Activated CD4-positive, alpha-beta T cell treated with anti-CD3 and anti-CD28 coated beads, Interleukin-2, amount 10 ng/mL, durations not matched to agents 24 days and 14 days (primary cell): ENCODE data around the gene RNF135. TPM values are rescaled to one million over a fixed set of nuclear protein-coding genes. Genes with fewer than 3 reads are reported as not detected.
"Not testable (repeated sequence)": the region's sequence is repeated elsewhere in the genome, so short reads cannot be mapped to it uniquely, and the experiment has no call there.

Experiments used
- DNase-seq: peaks from one replicate; pipeline ENCODE4 v3.0.0; 2022
- H3K27ac Mint-ChIP-seq: one replicate; pipeline ENCODE4 v1.8.0; 2022; ENCODE audit warnings: mild to moderate bottlenecking, mixed read lengths
- H3K27me3 Mint-ChIP-seq: one replicate; pipeline ENCODE4 v1.8.0; 2022; ENCODE audit warnings: mixed read lengths
- H3K36me3 Mint-ChIP-seq: one replicate; pipeline ENCODE4 v1.8.0; 2022; ENCODE audit warnings: low read depth, mild to moderate bottlenecking, mixed read lengths
- H3K4me1 Mint-ChIP-seq: one replicate; pipeline ENCODE4 v1.8.0; 2021; ENCODE audit warnings: mixed read lengths
- H3K4me3 Mint-ChIP-seq: one replicate; pipeline ENCODE4 v1.8.0; 2022; ENCODE audit warnings: mild to moderate bottlenecking, moderate library complexity, mixed read lengths
- H3K9me3 Mint-ChIP-seq: one replicate; pipeline ENCODE4 v1.8.0; 2021; ENCODE audit warnings: mixed read lengths
- intact Hi-C: fragments of 100-400 bp; cut with micrococcal nuclease; formaldehyde crosslinking; loops from one replicate; pipeline ENCODE4 v1.15.1; 2023
- total RNA-seq: library from RNA; stranded (reverse); gene quantifications from 2 replicates; pipeline ENCODE4 v1.2.3, GENCODE V29; 2022

The RNF135 gene, protein sequence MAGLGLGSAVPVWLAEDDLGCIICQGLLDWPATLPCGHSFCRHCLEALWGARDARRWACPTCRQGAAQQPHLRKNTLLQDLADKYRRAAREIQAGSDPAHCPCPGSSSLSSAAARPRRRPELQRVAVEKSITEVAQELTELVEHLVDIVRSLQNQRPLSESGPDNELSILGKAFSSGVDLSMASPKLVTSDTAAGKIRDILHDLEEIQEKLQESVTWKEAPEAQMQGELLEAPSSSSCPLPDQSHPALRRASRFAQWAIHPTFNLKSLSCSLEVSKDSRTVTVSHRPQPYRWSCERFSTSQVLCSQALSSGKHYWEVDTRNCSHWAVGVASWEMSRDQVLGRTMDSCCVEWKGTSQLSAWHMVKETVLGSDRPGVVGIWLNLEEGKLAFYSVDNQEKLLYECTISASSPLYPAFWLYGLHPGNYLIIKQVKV
- 10.2 and 10.6 TPM in 2 replicates for total RNA-seq

DNA sequence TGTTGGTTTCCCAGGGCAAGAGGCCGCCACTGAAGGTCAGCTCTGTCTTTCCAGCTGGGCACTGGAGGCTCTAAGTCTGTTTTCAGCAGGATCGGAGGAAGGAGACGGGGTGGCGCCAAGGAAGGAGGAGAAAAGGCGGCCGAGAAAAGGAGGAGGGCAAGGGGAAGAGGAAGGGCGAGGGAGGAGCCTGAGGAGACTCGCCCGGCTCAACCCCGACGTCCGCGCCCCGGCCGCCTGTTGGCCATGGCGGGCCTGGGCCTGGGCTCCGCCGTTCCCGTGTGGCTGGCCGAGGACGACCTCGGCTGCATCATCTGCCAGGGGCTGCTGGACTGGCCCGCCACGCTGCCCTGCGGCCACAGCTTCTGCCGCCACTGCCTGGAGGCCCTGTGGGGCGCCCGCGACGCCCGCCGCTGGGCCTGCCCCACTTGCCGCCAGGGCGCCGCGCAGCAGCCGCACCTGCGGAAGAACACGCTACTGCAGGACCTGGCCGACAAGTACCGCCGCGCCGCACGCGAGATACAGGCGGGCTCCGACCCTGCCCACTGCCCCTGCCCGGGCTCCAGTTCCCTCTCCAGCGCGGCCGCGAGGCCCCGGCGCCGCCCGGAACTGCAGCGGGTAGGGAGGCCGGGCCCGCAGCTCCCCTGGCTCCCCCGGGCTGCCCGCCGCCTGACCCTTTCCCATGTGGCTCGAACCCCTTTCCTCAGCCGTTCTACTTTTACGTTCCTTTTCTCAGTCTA lies at the start of gene RNF135:
Gene RNF135 (plus strand): TSS at position 209 of the 737 bp plus-strand sequence. CDS start 35 bp downstream, at position 244.
- Mint-ChIP-seq H3K27me3 (no peaks in the 10 kb centered on the region), H3K36me3 (peaks cover 30% of the 10 kb centered on the region), H3K27ac (peak within 1 kb of the TSS; percentile 98), H3K4me3 (peak within 1 kb of the TSS; percentile 94), H3K4me1 (peaks cover 34% of the 10 kb centered on the region), H3K9me3 (peaks cover 9% of the 10 kb centered on the region)
- intact Hi-C loops = loop anchor here (1.0 kb wide), 1 partner anchor 65 kb away; the partner anchor contains the start of gene TEFM
- peak; percentile 90 for DNase-seq

DNA sequence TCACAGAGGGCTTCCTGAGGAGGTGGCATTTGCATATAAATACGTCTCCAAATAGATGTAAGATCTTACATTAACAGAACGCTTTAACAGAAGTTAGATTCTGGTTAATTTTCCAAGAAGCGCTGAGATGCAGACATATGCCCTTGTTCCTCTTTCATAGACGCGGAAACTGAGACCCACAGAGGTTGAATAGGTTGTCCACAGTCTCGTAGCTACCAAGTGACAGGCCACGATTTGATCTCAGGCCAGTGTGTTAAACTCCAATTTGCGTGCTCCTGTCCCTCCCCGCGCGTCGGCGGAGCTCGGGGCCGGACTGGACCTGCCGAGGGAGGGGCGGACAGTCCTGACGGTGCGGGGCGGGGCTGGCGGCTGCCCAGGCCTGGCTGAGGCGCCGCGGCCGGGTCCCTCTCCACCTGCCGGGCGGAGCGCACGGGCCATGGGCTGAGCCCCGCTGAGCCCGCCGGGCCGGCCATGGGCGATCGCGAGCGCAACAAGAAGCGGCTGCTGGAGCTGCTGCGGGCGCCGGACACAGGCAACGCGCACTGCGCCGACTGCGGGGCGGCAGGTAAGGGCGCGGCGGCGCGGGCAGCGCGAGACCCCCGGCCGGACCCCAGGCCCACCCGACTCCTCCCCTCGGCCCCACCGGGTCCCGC lies 49.2 kb upstream of the RNF135 start, which contains the start of gene ADAP2:
Gene ADAP2 (plus strand): TSS at position 402 of the 653 bp plus-strand sequence. CDS start 70 bp downstream, at position 472.
- Mint-ChIP-seq H3K36me3 (no peaks in the 10 kb centered on the region), H3K4me1 (peaks cover 9% of the 10 kb centered on the region), H3K27ac (no peak within 1 kb of the TSS), H3K27me3 (peaks cover 52% of the 10 kb centered on the region), H3K9me3 (no peaks in the 10 kb centered on the region), H3K4me3 (peak within 1 kb of the TSS; percentile 70)
- intact Hi-C loops = no loop called here
- peak; percentile 61 for DNase-seq

DNA sequence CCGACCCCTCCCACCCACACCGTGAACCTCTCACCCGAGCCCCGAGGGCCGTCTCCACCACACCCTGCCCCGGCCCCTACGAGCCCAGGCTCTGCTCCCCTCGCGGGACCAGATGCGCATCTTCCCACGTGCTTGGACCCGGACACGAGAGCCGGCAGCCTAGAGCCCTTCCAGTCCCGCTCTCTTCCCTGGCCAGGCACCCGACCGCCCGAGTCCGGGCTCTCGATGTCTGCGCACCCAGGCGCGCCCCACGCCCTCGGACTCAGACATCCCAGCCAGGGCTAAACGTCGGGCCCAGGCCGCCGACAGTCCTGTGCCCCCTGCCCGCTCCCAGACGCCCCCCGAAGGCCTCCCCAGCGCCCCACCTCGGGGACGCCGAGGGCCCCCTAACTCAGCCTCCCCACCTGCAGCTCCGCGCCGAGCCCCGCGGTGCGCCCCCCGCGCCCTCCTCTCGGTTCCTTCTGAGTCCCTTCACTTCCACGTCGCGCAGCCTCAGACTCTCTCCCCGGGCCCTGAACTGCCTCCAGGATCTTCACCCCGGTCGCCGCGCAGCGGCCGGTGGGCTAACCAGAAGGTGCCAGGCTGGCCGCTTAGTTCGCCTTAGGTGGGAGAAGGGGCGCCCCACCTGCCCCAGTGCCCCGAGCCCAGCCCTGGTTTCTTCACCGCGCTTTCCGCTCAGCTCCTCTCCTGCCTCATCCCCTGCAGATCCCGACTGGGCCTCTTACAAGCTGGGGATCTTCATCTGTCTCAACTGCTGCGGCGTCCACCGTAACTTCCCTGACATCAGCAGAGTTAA lies 48.4 kb upstream of the RNF135 start:
- no peaks in the 10 kb centered on the region for H3K9me3 Mint-ChIP-seq
- intact Hi-C loops = no loop called here
- peak overlapping the region; percentile 70 for H3K4me3 Mint-ChIP-seq
- peaks cover 57% of the 10 kb centered on the region for H3K27me3 Mint-ChIP-seq
- no peaks in the 10 kb centered on the region for H3K36me3 Mint-ChIP-seq
- no peak overlapping the region for H3K27ac Mint-ChIP-seq
- H3K4me1 Mint-ChIP-seq = peaks cover 9% of the 10 kb centered on the region
- peak; percentile 57 for DNase-seq

DNA sequence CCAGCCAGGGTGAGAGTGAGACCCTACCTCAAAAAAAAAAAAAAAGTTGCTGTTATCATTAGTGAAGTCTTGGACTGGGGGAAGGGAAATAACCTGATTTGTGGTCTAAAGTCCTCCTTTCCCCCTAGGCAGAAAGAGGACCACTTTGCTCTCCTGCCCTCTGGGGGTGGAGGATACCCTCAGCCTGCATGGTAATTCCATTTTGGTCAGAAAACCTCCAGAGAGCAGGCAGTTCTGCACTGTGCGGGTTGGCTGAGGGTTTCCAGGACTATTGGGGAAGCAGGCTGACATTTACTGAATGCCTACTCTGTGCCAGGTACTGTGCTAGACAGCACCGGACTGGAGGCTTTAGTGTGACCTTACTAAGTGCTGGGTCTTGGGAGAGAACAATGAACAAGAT lies 46.5 kb upstream of the RNF135 start:
- no peak overlapping the region for H3K4me3 Mint-ChIP-seq
- no peaks in the 10 kb centered on the region for H3K36me3 Mint-ChIP-seq
- peaks cover 52% of the 10 kb centered on the region for H3K27me3 Mint-ChIP-seq
- no peaks in the 10 kb centered on the region for H3K9me3 Mint-ChIP-seq
- DNase-seq = no peak
- intact Hi-C loops = no loop called here
- peaks cover 10% of the 10 kb centered on the region for H3K4me1 Mint-ChIP-seq
- no peak overlapping the region for H3K27ac Mint-ChIP-seq

DNA sequence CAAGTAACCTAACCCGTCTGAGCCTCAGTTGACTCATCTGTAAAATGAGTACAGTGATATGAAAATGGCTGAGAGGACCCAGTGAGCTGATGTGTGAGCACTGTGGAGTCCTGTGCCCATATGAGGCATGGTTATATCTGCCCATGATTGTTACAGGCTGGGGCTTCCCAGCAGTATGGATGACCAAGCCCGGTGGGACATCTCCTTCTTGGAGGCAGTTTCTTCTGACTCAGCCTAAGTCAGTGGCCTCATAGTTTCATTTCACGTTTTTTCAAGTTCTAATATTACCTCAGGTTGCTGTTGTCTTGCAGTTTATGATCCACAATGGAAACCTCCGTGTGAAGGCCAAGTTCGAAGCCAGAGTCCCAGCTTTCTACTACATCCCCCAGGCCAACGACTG lies 44.3 kb upstream of the RNF135 start:
- intact Hi-C loops = no loop called here
- no peak for DNase-seq
- peaks cover 36% of the 10 kb centered on the region for H3K27me3 Mint-ChIP-seq
- H3K9me3 Mint-ChIP-seq = no peaks in the 10 kb centered on the region
- H3K4me1 Mint-ChIP-seq = peaks cover 7% of the 10 kb centered on the region
- H3K36me3 Mint-ChIP-seq = no peaks in the 10 kb centered on the region
- no peak overlapping the region for H3K4me3 Mint-ChIP-seq
- no peak overlapping the region for H3K27ac Mint-ChIP-seq

DNA sequence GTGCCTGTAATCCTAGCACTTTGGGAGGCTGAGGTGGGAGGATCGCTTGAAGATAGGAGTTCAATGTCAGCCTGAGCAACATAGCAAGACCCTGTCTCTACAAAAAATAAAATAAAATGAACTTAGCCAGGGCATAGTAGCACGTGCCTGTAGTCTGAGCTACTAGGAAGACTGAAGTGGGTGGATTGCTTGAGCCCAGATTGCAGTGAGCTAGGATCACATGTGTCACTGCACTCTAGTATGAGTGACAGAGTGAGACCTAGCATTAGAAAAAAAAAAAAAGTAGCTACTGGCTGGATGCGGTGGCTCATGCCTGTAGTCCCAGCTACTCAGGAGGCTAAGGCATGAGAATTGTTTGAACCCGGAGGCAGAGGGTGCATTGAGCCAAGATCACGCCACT lies 43.1 kb upstream of the RNF135 start:
- H3K4me3 Mint-ChIP-seq = no peak overlapping the region
- H3K9me3 Mint-ChIP-seq = no peaks in the 10 kb centered on the region
- no peak overlapping the region for H3K27ac Mint-ChIP-seq
- H3K4me1 Mint-ChIP-seq = peaks cover 3% of the 10 kb centered on the region
- no peak for DNase-seq
- H3K36me3 Mint-ChIP-seq = no peaks in the 10 kb centered on the region
- peaks cover 28% of the 10 kb centered on the region for H3K27me3 Mint-ChIP-seq
- intact Hi-C loops = no loop called here

DNA sequence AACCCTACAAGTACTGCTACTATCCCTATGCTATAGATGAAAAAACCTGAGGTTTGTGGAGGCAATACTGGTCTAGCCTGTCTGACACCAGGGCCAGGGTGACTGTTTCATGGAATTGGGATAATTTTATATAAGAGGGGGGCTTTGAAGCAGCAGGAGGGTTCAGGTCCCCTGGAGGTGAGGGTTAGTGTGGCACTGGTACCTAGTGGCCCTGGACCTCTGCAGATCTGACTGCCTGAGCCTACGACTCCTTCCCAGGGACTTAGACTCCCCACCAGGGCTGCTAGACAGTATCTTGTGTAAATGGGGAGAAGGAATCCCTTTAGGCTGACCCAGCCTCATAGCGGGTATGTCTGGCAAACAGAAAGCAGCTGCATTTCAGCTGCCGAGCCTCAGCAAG lies 42.3 kb upstream of the RNF135 start:
- Mint-ChIP-seq H3K4me1 (peaks cover 2% of the 10 kb centered on the region), H3K4me3 (no peak overlapping the region), H3K27me3 (peaks cover 22% of the 10 kb centered on the region), H3K9me3 (no peaks in the 10 kb centered on the region), H3K36me3 (no peaks in the 10 kb centered on the region), H3K27ac (no peak overlapping the region)
- DNase-seq = no peak
- intact Hi-C loops = no loop called here

DNA sequence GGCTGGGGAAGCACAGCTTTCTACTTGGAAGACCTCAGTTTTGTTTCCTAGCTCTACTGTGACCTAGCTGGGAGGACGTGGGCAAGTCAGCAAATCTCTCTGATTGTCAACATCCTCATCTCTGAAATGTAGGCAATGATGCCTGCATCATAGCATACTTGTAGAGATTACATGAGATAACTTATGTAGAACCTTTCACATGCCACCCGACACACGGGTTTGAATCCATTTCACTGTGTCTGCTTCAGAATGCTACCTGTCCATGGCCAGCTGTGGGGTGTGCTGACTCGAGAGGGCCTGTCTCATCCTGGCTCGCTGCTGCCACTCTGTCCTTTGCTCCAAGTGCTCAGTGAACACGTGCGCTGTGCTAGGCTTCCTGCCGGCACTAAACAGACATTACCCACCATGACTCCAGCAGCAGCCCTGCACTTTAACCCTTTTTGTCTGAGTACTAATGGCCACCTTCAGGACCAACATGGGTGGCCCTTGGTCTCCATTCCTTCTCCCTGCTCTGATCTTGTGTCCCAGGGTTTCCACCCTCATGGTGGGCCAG lies 41.7 kb upstream of the RNF135 start:
- Mint-ChIP-seq H3K4me3 (no peak overlapping the region), H3K9me3 (no peaks in the 10 kb centered on the region), H3K4me1 (peaks cover 2% of the 10 kb centered on the region), H3K27me3 (peaks cover 17% of the 10 kb centered on the region), H3K36me3 (no peaks in the 10 kb centered on the region), H3K27ac (no peak overlapping the region)
- DNase-seq = no peak
- intact Hi-C loops = no loop called here

DNA sequence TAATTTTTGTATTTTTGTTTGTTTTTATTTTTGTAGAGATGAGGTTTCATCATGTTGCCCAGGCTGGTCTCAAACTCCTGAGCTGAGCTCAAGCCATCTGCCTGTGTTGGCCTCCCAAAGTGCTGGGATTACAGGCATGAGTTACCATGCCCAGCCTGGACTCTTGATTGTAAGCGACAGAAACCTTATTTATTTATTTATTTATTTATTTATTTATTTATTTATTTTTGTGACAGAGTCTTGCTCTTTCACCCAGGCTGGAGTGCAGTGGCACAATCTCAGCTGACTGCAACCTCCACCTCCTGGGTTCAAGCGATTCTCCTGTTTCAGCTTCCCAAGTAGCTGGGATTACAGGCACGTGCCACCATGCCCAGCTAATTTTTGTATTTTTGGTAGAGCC lies 41.0 kb upstream of the RNF135 start:
- H3K27me3 Mint-ChIP-seq = peaks cover 12% of the 10 kb centered on the region
- DNase-seq, H3K36me3 Mint-ChIP-seq, H3K9me3 Mint-ChIP-seq, intact Hi-C loops, H3K4me3 Mint-ChIP-seq, H3K4me1 Mint-ChIP-seq, H3K27ac Mint-ChIP-seq: not testable (repeated sequence)

DNA sequence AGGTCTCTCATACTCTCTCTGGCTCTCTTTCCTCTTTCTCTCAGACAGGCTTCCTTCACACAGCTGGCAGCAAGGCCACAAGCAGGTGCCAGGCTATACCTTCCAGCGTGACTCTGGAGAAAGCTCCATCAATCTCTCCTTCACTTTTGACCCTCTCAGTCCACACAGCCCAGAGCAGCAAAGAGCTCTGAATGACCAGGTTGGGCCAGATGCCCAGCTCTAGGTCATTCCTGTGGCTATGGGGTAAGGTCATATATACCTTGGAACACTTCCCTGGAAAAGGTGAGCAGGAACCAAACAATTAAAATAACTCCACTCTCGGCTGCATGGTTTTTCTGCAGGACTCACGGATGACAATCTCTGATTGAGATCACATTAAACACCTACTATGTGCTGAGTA lies 40.3 kb upstream of the RNF135 start:
- Mint-ChIP-seq H3K27ac (no peak overlapping the region), H3K4me1 (peaks cover 2% of the 10 kb centered on the region), H3K36me3 (no peaks in the 10 kb centered on the region), H3K9me3 (no peaks in the 10 kb centered on the region), H3K27me3 (peaks cover 10% of the 10 kb centered on the region), H3K4me3 (no peak overlapping the region)
- no peak for DNase-seq
- intact Hi-C loops = no loop called here

DNA sequence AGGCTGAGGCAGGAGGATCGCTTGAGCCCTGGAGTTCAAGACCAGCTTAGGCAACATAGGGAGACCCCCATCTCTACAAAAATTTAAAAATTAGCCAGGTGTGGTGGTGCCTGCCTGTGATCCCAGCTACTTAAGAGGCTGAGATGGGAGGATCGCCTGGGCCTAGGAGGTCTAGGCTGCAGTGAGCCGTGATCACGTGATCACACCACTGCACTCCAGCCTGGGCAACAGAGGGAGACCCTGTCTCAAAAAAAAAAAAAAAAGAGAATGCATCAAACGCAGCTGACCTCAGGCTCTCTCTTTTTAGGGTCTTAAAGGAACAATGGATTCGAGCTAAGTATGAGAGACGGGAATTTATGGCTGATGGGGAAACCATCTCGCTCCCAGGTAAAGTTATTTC lies 39.3 kb upstream of the RNF135 start:
- H3K9me3 Mint-ChIP-seq, H3K4me3 Mint-ChIP-seq, H3K36me3 Mint-ChIP-seq, H3K27me3 Mint-ChIP-seq, H3K27ac Mint-ChIP-seq, DNase-seq, intact Hi-C loops, H3K4me1 Mint-ChIP-seq: not testable (repeated sequence)

DNA sequence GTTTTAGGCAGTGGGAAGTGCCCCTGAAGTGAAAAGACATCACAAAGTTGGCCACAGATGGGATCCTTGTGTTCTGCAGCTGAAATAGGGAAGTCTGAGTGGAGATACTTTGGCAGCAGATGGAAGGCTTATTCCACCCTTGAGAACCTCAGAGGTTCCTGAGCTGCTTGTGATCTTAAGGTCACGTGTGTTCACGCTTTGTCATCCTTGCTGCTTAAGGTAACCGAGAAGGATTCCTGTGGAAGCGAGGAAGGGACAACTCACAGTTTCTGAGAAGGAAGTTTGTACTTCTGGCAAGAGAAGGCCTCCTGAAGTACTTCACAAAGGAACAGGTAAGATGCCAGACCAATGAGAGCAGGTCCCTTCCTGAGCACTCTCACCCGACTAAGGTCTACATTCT lies 36.9 kb upstream of the RNF135 start:
- H3K27me3 Mint-ChIP-seq = peaks cover 2% of the 10 kb centered on the region
- no peak overlapping the region for H3K27ac Mint-ChIP-seq
- no peaks in the 10 kb centered on the region for H3K9me3 Mint-ChIP-seq
- H3K36me3 Mint-ChIP-seq = no peaks in the 10 kb centered on the region
- intact Hi-C loops = no loop called here
- no peak overlapping the region for H3K4me3 Mint-ChIP-seq
- H3K4me1 Mint-ChIP-seq = peaks cover 4% of the 10 kb centered on the region
- no peak for DNase-seq

DNA sequence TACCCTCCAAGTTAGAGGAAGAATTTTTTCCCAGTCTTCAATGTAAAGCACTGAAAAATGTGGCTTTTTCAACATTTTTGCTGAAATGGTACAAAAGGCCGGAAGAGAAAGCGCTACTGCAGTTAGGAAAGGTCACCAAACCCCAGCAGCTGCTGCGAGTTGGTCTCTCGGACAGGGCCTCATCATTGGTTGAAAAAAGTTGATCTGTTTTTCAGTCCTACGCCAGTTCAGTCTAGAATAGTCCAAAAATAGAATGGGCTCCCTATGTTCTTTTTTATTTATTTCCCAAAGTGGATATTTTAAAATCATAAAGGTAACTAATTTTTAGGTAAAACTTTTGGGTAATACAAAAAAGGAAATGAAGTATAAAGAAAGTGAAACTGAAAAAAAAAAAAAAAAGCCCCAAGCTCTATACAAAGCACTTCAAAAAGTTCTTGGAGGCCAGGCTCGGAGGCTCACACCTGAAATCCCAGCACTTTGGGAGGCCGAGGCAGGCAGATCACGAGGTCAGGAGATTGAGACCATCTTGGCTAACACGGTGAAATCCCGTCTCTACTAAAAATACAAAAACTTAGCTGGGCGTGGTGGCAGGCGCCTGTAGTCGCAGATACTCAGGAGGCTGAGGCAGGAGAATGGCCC lies 31.7 kb upstream of the RNF135 start:
- no peak overlapping the region for H3K27ac Mint-ChIP-seq
- DNase-seq = peak; percentile 65
- intact Hi-C loops = no loop called here
- no peaks in the 10 kb centered on the region for H3K27me3 Mint-ChIP-seq
- peaks cover 6% of the 10 kb centered on the region for H3K9me3 Mint-ChIP-seq
- H3K4me1 Mint-ChIP-seq = peaks cover 6% of the 10 kb centered on the region
- no peak overlapping the region for H3K4me3 Mint-ChIP-seq
- H3K36me3 Mint-ChIP-seq = no peaks in the 10 kb centered on the region
